Stimulated activated CD4-positive, alpha-beta T cell treated with anti-CD3 and anti-CD28 coated beads, Interleukin-12 subunit alpha, Interleukin-12 subunit beta, amount 100 ng/mL, for 4 hours (primary cell): ENCODE data around the gene CERS2.

Experiments
- DNase-seq: peaks from one replicate; pipeline ENCODE4 v3.0.0-alpha.2; 2020

Gene CERS2

GRCh38 chr1:150997126-150997872, 22.7 kb upstream of the CERS2 start:
- DNase-seq = no peak

GRCh38 chr1:150995896-150996295, 21.3 kb upstream of the CERS2 start:
- no peak for DNase-seq

- DNase-seq = no peak
These were observed 20.8 kb upstream of the CERS2 start for GRCh38 chr1:150995460-150995859.

- DNase-seq = no peak
These were observed 19.6 kb upstream of the CERS2 start for GRCh38 chr1:150994248-150994647.

- DNase-seq = no peak
These were observed 18.0 kb upstream of the CERS2 start for GRCh38 chr1:150992626-150993025.

GRCh38 chr1:150987924-150988323, 13.3 kb upstream of the CERS2 start:
- no peak for DNase-seq

GRCh38 chr1:150985179-150985825, 10.7 kb upstream of the CERS2 start:
- DNase-seq = no peak

GRCh38 chr1:150981805-150982712, 7.4 kb upstream of the CERS2 start, which contains the start of gene ANXA9:
TSS of gene ANXA9 (plus strand) at chr1:150982292. CDS start at chr1:150983106, 814 bp downstream.
- no peak for DNase-seq

- no peak for DNase-seq
These were observed 6.7 kb upstream of the CERS2 start for GRCh38 chr1:150981177-150981804.

GRCh38 chr1:150979092-150980056, 4.7 kb upstream of the CERS2 start:
- peak; percentile 82 for DNase-seq

- peak; percentile 63 for DNase-seq
These were observed 2.5 kb upstream of the CERS2 start for GRCh38 chr1:150976879-150977694.

- DNase-seq = no peak
These were observed 1.8 kb upstream of the CERS2 start for GRCh38 chr1:150976401-150976821.

- peak; percentile 40 for DNase-seq
These were observed 627 bp downstream of the CERS2 start for GRCh38 chr1:150973836-150974579.

- no peak for DNase-seq
These were observed 1.3 kb downstream of the CERS2 start for GRCh38 chr1:150973258-150973835.

- DNase-seq = no peak
These were observed 2.2 kb downstream of the CERS2 start for GRCh38 chr1:150972417-150972940.

GRCh38 chr1:150971583-150972416, 2.8 kb downstream of the CERS2 start:
- no peak for DNase-seq

- DNase-seq = no peak
These were observed 3.6 kb downstream of the CERS2 start for GRCh38 chr1:150970808-150971582.

GRCh38 chr1:150969626-150970025, 5.0 kb downstream of the CERS2 start:
- DNase-seq = no peak
